PC-3 (cell line): Measurements from ENCODE around the gene SEMA5A. TPM values are rescaled to one million over a fixed set of nuclear protein-coding genes. Genes with fewer than 3 reads are reported as not detected.

Experiments used
- ATAC-seq: fragments of 200-7000 bp; cut with Tn5 transposase; 2 replicates; pipeline ENCODE4 v1.9.1; 2020; ENCODE audit warnings: mild to moderate bottlenecking, moderate library complexity
- BruUV-seq: library from RNA; stranded (reverse); fragments of 400-500 nt; replicated peaks from 2 replicates; lab custom pipeline; 2021; lab: Mats Ljungman, UMichigan
- CTCF ChIA-PET: fragments of 300-600 bp; sonication (Branson Sonifier 250); formaldehyde crosslinking; loops from one replicate; lab custom pipeline; 2022; ENCODE audit warnings: antibody characterized with exemption; lab: Charles Lee
- POLR2A ChIA-PET: fragments of 300-600 bp; sonication (Branson Sonifier 250); formaldehyde crosslinking; loops from one replicate; lab custom pipeline; 2022; ENCODE audit warnings: antibody characterized with exemption; ENCODE audit not compliant: unreplicated experiment; lab: Charles Lee
- DNase-seq: peaks from one replicate; pipeline ENCODE4 v3.0.0-alpha.2; 2015
- H2AFZ ChIP-seq: fragments of 300-600 bp; sonication (generic); 2 replicates; pipeline ENCODE4 v1.6.0; 2016; ENCODE audit warnings: antibody characterized with exemption, low read length
- H3F3A ChIP-seq: fragments of 300-600 bp; sonication (generic); one replicate; pipeline ENCODE4 v1.6.0; 2017; ENCODE audit warnings: antibody characterized with exemption, low read length, control low read depth, mild to moderate bottlenecking; ENCODE audit not compliant: unreplicated experiment
- H3K27ac ChIP-seq: fragments of 300-600 bp; sonication (generic); 2 replicates; pipeline ENCODE4 v1.5.1; 2016; ENCODE audit warnings: mild to moderate bottlenecking, low read length
- H3K27me3 ChIP-seq: fragments of 300-600 bp; sonication (generic); 2 replicates; pipeline ENCODE4 v1.6.1; 2016; ENCODE audit warnings: low read length, mixed read lengths
- H3K36me3 ChIP-seq: fragments of 300-600 bp; sonication (generic); 2 replicates; pipeline ENCODE4 v1.6.1; 2016; ENCODE audit warnings: low read depth, mixed run types, low read length, mixed read lengths
- H3K4me1 ChIP-seq: fragments of 300-600 bp; sonication (generic); 2 replicates; pipeline ENCODE4 v1.5.1; 2016; ENCODE audit warnings: low read length; ENCODE audit not compliant: insufficient read depth
- H3K4me2 ChIP-seq: fragments of 300-600 bp; sonication (generic); 2 replicates; pipeline ENCODE4 v1.6.0; 2016; ENCODE audit warnings: low read length
- H3K4me3 ChIP-seq: fragments of 300-600 bp; sonication (generic); 2 replicates; pipeline ENCODE4 v1.5.1; 2016; ENCODE audit warnings: mild to moderate bottlenecking, low read length, mixed read lengths
- H3K79me2 ChIP-seq: fragments of 300-600 bp; sonication (generic); 2 replicates; pipeline ENCODE4 v1.6.1; 2017; ENCODE audit warnings: low read length, mixed read lengths
- H3K9ac ChIP-seq: fragments of 300-600 bp; sonication (generic); 2 replicates; pipeline ENCODE4 v1.6.0; 2016; ENCODE audit warnings: mild to moderate bottlenecking, low read length
- H3K9me2 ChIP-seq: fragments of 300-600 bp; sonication (generic); replicated peaks from 2 replicates; pipeline ENCODE4 v1.6.1; 2016; ENCODE audit warnings: mixed run types, low read length, mixed read lengths
- H3K9me3 ChIP-seq: fragments of 300-600 bp; sonication (generic); 2 replicates; pipeline ENCODE4 v1.6.1; 2016; ENCODE audit warnings: low read length, mixed read lengths
- H4K20me1 ChIP-seq: fragments of 300-600 bp; sonication (generic); 2 replicates; pipeline ENCODE4 v1.6.1; 2016; ENCODE audit warnings: low read length, mixed read lengths
- EZH2 ChIP-seq: fragments of 300-600 bp; sonication (generic); IDR thresholded peaks from one replicate; pipeline ENCODE4 v1.6.1; 2017; ENCODE audit warnings: antibody characterized with exemption, mild to moderate bottlenecking, low read length; ENCODE audit not compliant: unreplicated experiment
- EZH2phosphoT487 ChIP-seq: fragments of 300-600 bp; sonication (generic); IDR thresholded peaks from 2 replicates; pipeline ENCODE4 v1.6.1; 2018; ENCODE audit warnings: mild to moderate bottlenecking, antibody characterized with exemption, low read length, borderline replicate concordance
- intact Hi-C: fragments of 100-400 bp; cut with micrococcal nuclease; formaldehyde crosslinking; loops from 2 replicates; pipeline ENCODE4 v1.9.0; 2023
- total RNA-seq: library from RNA; depleted of rRNA; stranded (reverse); fragments of >200 nt; gene quantifications from 2 replicates; pipeline ENCODE4 v1.2.3, GENCODE V29; 2014
- TF ChIP-seq, protein P1 (sequence below): fragments of 300-600 bp; sonication (generic); conservative IDR thresholded peaks from 2 replicates; pipeline ENCODE4 v1.5.1; 2017; ENCODE audit warnings: antibody characterized with exemption, low read depth, mild to moderate bottlenecking, low read length

The SEMA5A gene
- total RNA-seq, 1 experiment from 2014 or later: 4.4 TPM

DNA sequence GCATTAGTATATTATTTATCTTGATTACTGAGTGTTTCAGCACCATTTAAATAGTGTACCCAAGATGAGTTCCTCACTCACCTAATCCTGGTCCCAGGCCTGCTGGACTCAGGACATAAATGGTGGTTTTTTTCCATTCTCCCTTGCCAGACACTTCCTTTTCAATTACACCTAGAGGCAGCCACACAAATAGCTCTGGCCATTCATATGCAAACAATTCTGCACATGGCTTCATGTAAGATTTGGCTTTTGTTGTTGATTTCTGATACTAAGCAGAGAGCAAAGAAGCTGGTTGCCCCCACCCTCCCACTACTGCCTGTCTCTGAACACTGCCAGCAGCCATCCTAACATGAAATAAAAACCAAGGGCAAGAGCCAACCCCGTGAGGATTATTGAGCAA is 180.4 kb downstream of the SEMA5A start:
- ChIA-PET POLR2A (no interaction called here), CTCF (no interaction called here)
- intact Hi-C loops: loop anchor here (2.0 to 10.0 kb wide), 2 partner anchors 23 to 249 kb away; no protein-coding TSS in a partner anchor
- H3K4me3 ChIP-seq: no peak overlapping the region
- H3K27me3 ChIP-seq: no peaks in the 10 kb centered on the region
- H3F3A ChIP-seq: no peaks in the 10 kb centered on the region
- no peaks in the 10 kb centered on the region for H3K9me2 ChIP-seq
- H3K4me1 ChIP-seq: no peaks in the 10 kb centered on the region
- H3K4me2 ChIP-seq: no peak overlapping the region
- H3K27ac ChIP-seq: no peak overlapping the region
- no peaks in the 10 kb centered on the region for H3K9me3 ChIP-seq
- no peaks in the 10 kb centered on the region for H4K20me1 ChIP-seq
- BruUV-seq: no TSS peak
- TF ChIP-seq EZH2phosphoT487: no peak
- TF ChIP-seq, protein P1, sequence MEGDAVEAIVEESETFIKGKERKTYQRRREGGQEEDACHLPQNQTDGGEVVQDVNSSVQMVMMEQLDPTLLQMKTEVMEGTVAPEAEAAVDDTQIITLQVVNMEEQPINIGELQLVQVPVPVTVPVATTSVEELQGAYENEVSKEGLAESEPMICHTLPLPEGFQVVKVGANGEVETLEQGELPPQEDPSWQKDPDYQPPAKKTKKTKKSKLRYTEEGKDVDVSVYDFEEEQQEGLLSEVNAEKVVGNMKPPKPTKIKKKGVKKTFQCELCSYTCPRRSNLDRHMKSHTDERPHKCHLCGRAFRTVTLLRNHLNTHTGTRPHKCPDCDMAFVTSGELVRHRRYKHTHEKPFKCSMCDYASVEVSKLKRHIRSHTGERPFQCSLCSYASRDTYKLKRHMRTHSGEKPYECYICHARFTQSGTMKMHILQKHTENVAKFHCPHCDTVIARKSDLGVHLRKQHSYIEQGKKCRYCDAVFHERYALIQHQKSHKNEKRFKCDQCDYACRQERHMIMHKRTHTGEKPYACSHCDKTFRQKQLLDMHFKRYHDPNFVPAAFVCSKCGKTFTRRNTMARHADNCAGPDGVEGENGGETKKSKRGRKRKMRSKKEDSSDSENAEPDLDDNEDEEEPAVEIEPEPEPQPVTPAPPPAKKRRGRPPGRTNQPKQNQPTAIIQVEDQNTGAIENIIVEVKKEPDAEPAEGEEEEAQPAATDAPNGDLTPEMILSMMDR: no peak
- TF ChIP-seq EZH2: no peak
- no peak overlapping the region for H2AFZ ChIP-seq
- DNase-seq: no peak
- H3K9ac ChIP-seq: no peak overlapping the region
- H3K36me3 ChIP-seq: 0 out of 2 replicates have a peak, but pooled peaks cover 2% of the 10 kb centered on the region
- no peaks in the 10 kb centered on the region for H3K79me2 ChIP-seq
- ATAC-seq: no peak

DNA sequence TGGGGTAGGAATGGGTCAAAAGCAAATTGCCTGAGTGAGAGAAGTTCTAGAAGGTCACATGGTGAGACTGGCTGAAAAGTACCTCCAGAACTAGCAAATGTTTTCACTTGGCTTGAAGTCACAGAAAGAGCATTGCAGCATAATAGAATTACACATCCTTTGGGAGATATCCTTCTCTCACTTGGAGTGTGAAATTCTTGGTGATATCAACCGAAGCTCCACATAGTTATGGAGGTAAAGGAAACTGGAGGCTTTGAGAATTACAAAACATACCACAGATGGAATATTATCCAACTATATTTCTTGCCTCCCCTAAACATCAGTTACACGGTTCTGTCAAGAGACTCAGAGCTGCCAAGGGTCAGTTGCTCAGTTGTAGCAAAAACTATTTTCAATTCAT is 182.4 kb downstream of the SEMA5A start:
- H3K4me3 ChIP-seq: no peak overlapping the region
- H3K9ac ChIP-seq: no peak overlapping the region
- H3K9me2 ChIP-seq: no peaks in the 10 kb centered on the region
- intact Hi-C loops: loop anchor here (5.0 to 10.0 kb wide), 2 partner anchors 149 to 251 kb away; no protein-coding TSS in a partner anchor
- no peak for TF ChIP-seq EZH2
- TF ChIP-seq EZH2phosphoT487: no peak
- TF ChIP-seq, protein P1: no peak
- H3K79me2 ChIP-seq: no peaks in the 10 kb centered on the region
- H3F3A ChIP-seq: no peaks in the 10 kb centered on the region
- no peak overlapping the region for H3K4me2 ChIP-seq
- no peaks in the 10 kb centered on the region for H3K36me3 ChIP-seq
- no TSS peak for BruUV-seq
- POLR2A ChIA-PET: no interaction called here
- DNase-seq (no peak), ATAC-seq (no peak)
- peaks cover 14% of the 10 kb centered on the region for H3K4me1 ChIP-seq
- CTCF ChIA-PET: no interaction called here
- no peaks in the 10 kb centered on the region for H3K9me3 ChIP-seq
- H2AFZ ChIP-seq: no peak overlapping the region
- H4K20me1 ChIP-seq: no peaks in the 10 kb centered on the region
- no peak overlapping the region for H3K27ac ChIP-seq
- H3K27me3 ChIP-seq: no peaks in the 10 kb centered on the region

DNA sequence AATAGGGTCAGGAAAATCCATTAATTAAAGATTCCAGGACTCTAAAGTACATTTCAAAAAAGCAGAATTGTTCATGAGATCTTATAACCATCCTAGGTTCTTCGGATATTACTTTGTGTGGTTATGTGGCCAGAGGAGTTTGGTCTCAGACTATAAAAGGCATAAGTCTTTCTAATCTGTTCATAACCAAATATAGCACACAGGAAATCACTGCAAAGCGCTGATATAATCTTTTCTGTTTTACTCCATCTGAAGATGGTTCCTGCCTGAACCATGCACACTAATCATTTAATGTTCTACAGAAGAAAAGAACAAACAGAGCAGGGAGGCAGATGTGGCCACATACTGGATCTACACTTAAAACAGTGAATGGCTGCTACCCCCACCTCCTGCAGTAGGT is 182.8 kb downstream of the SEMA5A start:
- Histone ChIP-seq H3K4me3 (no peak overlapping the region), H3K79me2 (no peaks in the 10 kb centered on the region), H3F3A (no peaks in the 10 kb centered on the region), H3K9me3 (no peaks in the 10 kb centered on the region), H3K9ac (no peak overlapping the region), H3K4me1 (peaks cover 15% of the 10 kb centered on the region), H3K9me2 (no peaks in the 10 kb centered on the region), H3K36me3 (no peaks in the 10 kb centered on the region), H3K4me2 (no peak overlapping the region), H3K27ac (no peak overlapping the region), H4K20me1 (no peaks in the 10 kb centered on the region), H3K27me3 (no peaks in the 10 kb centered on the region), H2AFZ (no peak overlapping the region)
- intact Hi-C loops: loop anchor here (5.0 to 10.0 kb wide), 2 partner anchors 149 to 252 kb away; no protein-coding TSS in a partner anchor
- ATAC-seq (no peak), DNase-seq (no peak)
- no TSS peak for BruUV-seq
- ChIA-PET CTCF (no interaction called here), POLR2A (no interaction called here)
- no peak for TF ChIP-seq EZH2
- TF ChIP-seq, protein P1: no peak
- TF ChIP-seq EZH2phosphoT487: no peak
